ENCODE results near the gene TCFL5. TPM values are rescaled to one million over a fixed set of nuclear protein-coding genes. Genes with fewer than 3 reads are reported as not detected.

Gene TCFL5
- total RNA-seq, 1 experiment from 2014 or later, result 23.8 TPM

GRCh38 chr20:62811320-62811719 lies 50.3 kb downstream of the TCFL5 start:
- CTCF ChIA-PET, result no interaction called here
- POLR2A ChIA-PET, result no interaction called here
- Histone ChIP-seq H3K27me3 (ENCODE audit: control insufficient read depth, insufficient read depth, low read length) (no peaks in the 10 kb centered on the region), H3K9me3 (ENCODE audit: control insufficient read depth, insufficient read depth, low read depth, low read length) (no peaks in the 10 kb centered on the region), H3K4me1 (ENCODE audit: control insufficient read depth, insufficient read depth, low read length) (peaks cover 50% of the 10 kb centered on the region), H3K36me3 (ENCODE audit: control insufficient read depth, insufficient read depth, low read length) (peaks cover 5% of the 10 kb centered on the region; the same call in 1 of the 2 replicates), H3K27ac (ENCODE audit: low read length) (no peak overlapping the region), H3K4me3 (ENCODE audit: low read depth in 2 of 2, low read length in 2 of 2) (no peak overlapping the region)
- intact Hi-C loops (cut with micrococcal nuclease; ENCODE audit: unreplicated experiment) (no loop called here), in situ Hi-C loops (cut with HindIII; ENCODE audit: low pct_unique_long_range_greater_than_20kb, low sequenced_read_pairs) (no loop called here)
- no peak for ATAC-seq
- no peak for TF ChIP-seq POLR2AphosphoS5 (IDR thresholded peaks at IDR 0.05; ENCODE audit: low read depth, low read length)
- no peak for TF ChIP-seq CTCF (IDR thresholded peaks at IDR 0.05)
- no peak for TF ChIP-seq REST (IDR thresholded peaks at IDR 0.05; ENCODE audit: insufficient read depth in 1 of 2, low read depth in 2 of 2, low read length in 1 of 2)
- TF ChIP-seq SIN3A (IDR thresholded peaks at IDR 0.05; ENCODE audit: borderline replicate concordance, insufficient read depth, low read depth, low read length), result no peak
- TF ChIP-seq TCF7L2 (IDR thresholded peaks at IDR 0.05; ENCODE audit: low read depth, low read length), result no peak
- DNase-seq (ENCODE audit: low read depth, low spot score), result no peak
- no TSS peak for BruUV-seq (replicated peaks)

- Histone ChIP-seq H3K27me3 (ENCODE audit: control insufficient read depth, insufficient read depth, low read length) (no peaks in the 10 kb centered on the region), H3K4me3 (ENCODE audit: low read depth in 2 of 2, low read length in 2 of 2) (no peak overlapping the region), H3K36me3 (ENCODE audit: control insufficient read depth, insufficient read depth, low read length) (peaks cover 7% of the 10 kb centered on the region), H3K27ac (ENCODE audit: low read length) (no peak overlapping the region), H3K4me1 (ENCODE audit: control insufficient read depth, insufficient read depth, low read length) (peaks cover 39% of the 10 kb centered on the region), H3K9me3 (ENCODE audit: control insufficient read depth, insufficient read depth, low read depth, low read length) (no peaks in the 10 kb centered on the region)
- in situ Hi-C loops (cut with HindIII; ENCODE audit: low pct_unique_long_range_greater_than_20kb, low sequenced_read_pairs) (no loop called here), intact Hi-C loops (cut with micrococcal nuclease; ENCODE audit: unreplicated experiment) (no loop called here)
- CTCF ChIA-PET, result interaction anchor here (0.5 kb wide), 1 partner anchor 292 kb away, joined by 11 read pairs; no protein-coding TSS in a partner anchor
- ATAC-seq (no peak), DNase-seq (ENCODE audit: low read depth, low spot score) (no peak)
- no peak for TF ChIP-seq POLR2AphosphoS5 (IDR thresholded peaks at IDR 0.05; ENCODE audit: low read depth, low read length)
- TF ChIP-seq SIN3A (IDR thresholded peaks at IDR 0.05; ENCODE audit: borderline replicate concordance, insufficient read depth, low read depth, low read length), result no peak
- TF ChIP-seq CTCF (IDR thresholded peaks at IDR 0.05), result no peak
- TF ChIP-seq TCF7L2 (IDR thresholded peaks at IDR 0.05; ENCODE audit: low read depth, low read length), result no peak
- TF ChIP-seq REST (IDR thresholded peaks at IDR 0.05; ENCODE audit: insufficient read depth in 1 of 2, low read depth in 2 of 2, low read length in 1 of 2), result no peak
- BruUV-seq (replicated peaks), result no TSS peak
- POLR2A ChIA-PET, result interaction anchor here (0.7 kb wide), 1 partner anchor 501 kb away, joined by 10 read pairs; no protein-coding TSS in a partner anchor
Observed at GRCh38 chr20:62809530-62810428, 51.8 kb downstream of the TCFL5 start.
